GM12873 (cell line): ENCODE data around the gene MED26.

Experiments
- TF ChIP-seq, protein P1 (sequence below): IDR thresholded peaks from 2 replicates; pipeline ENCODE4 v1.5.1; 2012; ENCODE audit warnings: low read depth, mild to moderate bottlenecking, moderate library complexity, low read length, control low read depth; ENCODE audit not compliant: insufficient read depth; ENCODE audit errors: missing control alignments

Gene MED26

DNA sequence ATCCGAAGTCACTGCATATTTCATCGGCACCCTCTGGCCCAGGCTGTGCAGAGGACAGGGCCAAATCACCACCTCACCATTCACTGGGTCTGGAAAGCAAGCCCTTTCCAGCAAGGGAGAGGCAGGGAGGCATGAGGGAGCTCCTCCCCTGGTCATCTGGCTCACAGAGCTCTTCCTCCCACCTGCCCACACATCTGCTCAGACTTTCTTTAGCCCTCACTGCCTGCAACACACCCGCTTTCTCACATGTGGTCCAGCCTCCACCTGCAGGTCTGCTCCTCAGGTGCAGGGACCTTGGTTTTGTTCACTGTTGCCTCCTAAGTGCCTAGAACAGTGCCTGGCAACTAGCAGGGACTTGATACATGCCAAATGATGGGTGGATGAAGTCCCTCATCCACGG, 34.8 kb downstream of the MED26 start:
- TF ChIP-seq, protein P1, sequence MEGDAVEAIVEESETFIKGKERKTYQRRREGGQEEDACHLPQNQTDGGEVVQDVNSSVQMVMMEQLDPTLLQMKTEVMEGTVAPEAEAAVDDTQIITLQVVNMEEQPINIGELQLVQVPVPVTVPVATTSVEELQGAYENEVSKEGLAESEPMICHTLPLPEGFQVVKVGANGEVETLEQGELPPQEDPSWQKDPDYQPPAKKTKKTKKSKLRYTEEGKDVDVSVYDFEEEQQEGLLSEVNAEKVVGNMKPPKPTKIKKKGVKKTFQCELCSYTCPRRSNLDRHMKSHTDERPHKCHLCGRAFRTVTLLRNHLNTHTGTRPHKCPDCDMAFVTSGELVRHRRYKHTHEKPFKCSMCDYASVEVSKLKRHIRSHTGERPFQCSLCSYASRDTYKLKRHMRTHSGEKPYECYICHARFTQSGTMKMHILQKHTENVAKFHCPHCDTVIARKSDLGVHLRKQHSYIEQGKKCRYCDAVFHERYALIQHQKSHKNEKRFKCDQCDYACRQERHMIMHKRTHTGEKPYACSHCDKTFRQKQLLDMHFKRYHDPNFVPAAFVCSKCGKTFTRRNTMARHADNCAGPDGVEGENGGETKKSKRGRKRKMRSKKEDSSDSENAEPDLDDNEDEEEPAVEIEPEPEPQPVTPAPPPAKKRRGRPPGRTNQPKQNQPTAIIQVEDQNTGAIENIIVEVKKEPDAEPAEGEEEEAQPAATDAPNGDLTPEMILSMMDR: no peak

DNA sequence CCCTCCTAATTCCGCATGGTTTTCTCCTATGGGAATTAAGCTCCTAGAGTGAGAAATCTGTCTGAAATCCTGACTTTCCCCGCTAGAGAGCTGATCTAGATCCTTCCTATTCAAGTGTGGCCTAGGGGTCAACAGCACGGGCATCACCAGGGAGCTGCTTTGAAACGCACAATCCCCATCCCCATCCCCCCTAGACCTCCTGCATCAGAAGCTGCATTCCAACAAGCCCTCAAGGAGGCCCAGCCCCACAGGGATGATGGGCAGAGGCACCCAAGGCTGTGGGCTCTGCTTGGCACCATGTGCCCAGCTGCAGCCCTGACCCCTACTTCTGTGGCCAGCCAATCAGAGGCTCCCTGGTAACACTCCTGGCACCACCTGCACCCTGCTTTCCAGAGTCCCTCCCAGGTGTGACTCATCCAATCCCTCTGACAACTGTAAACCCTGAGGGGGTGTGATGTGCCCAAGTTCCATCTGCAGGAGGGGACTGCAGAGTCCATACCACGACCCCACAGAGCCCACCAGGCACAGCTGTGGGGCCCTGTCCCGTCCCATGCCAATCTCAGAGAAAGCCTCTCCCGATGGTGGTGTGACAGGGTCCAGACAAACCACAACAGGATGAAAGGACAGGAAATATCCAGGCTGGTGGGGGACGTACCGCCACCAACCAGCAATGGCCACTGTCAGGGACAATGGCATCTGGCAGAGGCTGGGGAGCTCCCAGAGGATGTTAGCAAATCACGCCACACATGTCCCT, 36.0 kb downstream of the MED26 start:
- TF ChIP-seq, protein P1: no peak

DNA sequence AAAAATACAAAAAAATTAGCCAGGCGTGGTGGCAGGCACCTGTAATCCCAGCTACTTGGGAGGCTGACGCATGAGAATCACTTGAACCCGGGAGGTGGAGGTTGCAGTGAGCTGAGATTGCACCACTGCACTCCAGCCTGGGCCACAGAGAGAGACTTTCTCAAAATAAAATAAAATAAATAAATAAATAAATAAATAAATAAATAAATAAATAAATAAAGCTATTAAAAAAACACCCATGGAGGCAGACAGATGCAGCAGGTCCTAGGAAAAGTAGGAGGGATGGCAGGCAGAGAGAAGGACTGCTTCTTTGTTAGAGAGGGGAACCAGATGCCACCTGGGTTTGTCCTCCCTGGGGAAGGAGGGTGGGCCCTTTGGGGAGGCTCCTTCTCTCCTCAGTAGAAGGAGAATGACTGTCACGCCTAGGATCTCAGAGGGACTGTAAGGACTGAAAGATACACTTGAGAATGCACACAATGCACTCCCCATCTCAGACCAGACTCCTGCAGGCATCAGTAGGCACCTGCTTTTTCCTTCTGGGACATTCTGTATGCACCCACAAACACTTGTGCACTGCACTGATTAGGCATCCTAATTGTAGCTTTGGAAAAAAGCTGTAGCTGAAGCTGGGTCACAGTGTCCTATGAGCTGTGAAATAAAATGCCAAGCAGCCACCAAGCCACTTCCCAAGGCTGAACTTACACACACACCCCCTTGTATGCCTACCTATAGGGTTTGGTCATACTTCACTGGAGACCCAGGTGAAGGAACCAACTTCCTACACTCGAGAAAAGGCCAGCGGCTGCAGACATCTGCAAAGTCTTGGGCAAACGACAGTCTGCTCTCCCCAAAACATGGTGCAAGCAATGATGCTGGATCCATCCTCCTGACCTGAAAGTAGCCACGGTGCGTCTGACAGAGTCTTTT, 36.9 kb downstream of the MED26 start:
- TF ChIP-seq, protein P1: no peak

DNA sequence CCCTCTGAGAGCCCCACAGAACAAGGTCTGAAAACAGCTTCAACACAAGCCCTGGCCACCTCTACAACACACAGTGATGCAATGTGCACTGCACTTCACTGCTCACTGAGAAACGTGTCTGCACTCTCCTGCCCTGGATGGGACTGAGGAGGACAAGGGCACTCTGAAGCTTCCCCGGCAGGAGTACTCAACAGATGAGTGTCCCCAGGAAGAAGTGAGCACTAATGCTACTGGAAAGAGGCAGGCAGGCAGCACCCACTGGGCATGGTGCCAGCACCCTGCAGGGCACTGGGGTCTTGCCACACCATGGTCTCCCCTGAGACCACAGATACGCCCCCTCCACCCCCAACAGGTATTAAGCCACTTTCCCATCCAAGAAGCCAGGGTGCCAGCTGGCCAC, 38.1 kb downstream of the MED26 start:
- TF ChIP-seq, protein P1: no peak

DNA sequence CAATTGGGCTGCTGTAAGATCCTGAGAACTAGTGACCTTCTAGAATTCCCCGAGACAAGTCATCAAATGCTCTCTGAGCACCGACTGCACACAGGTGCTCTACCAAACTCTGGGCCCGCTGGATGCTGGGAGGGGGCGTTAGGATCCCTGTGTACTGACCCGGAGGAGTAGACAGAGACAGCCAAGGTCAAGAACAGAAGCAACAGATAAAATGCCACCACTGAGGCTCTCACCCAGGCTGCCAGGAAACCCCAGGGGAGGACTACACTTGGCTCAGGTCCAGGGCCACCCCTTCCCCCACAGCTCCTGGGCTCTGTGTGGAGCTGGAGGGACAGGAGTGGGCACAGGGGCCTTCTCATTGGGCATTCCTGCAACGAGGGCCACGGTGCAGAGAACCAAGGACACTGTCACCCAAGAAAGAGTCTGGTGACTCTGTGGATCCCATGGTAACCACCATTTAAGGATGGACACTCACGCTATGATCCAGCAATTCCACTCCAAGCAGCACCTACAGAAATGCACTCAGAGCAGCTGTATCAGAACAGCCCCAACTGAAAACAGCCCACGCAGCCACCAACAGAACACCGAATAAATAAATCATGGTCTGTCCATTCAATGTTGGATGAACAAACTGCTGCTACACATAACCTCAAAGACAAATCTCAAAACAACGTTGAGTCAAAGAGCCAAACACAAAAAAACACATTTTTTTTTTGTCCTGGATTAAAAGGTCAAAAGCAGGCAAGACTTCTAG, 39.0 kb downstream of the MED26 start:
- TF ChIP-seq, protein P1: no peak

DNA sequence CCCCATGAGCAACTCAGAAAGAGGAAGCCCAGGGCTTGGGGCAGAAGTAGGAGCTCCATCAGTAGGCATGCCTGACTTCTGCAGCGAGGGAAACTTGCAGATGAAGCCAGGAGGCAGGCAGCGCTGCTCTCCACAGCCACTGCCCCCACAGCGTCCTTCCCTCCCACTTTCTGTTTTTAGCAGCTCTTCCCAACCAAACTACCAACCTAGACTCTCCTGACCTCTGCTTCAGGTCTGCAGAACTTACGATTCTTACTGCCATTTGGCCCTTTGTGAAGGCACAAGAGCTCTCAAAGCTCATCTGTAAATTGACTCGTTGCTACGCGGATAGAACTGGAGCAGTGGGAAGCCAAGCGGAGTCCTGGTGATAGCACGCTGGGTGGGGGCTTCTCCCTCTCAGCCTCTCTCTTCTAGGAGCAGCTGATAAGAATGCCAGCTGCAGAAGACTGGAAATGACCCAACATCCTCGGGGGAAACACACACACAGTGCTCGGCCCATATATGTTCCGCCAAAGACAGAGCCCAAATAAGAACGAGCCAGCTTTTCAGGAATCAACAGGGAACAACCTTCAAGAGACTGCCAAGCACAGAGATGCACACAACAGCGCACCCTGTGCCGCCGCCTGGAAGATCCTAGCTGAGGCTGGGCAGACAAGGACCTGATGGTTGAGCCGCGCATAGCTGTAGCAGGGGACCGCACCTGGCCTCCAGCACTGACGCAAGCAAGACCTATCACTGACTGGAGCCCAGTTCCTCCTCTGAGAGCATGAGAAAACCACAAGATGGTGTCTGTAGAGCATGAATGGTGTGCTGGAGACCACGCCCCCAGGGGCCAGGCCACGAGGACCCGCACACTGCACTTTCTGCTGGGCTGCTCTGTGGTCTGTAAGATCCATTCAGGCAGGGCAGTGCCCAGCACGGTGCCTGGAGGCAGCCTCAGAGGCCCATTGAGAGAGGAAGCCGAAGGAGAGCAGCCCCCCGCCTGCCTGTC, 39.9 kb downstream of the MED26 start:
- TF ChIP-seq, protein P1: no peak
